NCI-H524 (cell line): ENCODE results near the gene HOMEZ.
"Not testable (repeated sequence)": the region's sequence is repeated elsewhere in the genome, so short reads cannot be mapped to it uniquely, and the experiment has no call there.

Experiments used
- DNase-seq, 2 experiments: peaks; one replicate each; lab custom pipeline; 2025; lab: John Stamatoyannopoulos, UW

The HOMEZ gene

DNA sequence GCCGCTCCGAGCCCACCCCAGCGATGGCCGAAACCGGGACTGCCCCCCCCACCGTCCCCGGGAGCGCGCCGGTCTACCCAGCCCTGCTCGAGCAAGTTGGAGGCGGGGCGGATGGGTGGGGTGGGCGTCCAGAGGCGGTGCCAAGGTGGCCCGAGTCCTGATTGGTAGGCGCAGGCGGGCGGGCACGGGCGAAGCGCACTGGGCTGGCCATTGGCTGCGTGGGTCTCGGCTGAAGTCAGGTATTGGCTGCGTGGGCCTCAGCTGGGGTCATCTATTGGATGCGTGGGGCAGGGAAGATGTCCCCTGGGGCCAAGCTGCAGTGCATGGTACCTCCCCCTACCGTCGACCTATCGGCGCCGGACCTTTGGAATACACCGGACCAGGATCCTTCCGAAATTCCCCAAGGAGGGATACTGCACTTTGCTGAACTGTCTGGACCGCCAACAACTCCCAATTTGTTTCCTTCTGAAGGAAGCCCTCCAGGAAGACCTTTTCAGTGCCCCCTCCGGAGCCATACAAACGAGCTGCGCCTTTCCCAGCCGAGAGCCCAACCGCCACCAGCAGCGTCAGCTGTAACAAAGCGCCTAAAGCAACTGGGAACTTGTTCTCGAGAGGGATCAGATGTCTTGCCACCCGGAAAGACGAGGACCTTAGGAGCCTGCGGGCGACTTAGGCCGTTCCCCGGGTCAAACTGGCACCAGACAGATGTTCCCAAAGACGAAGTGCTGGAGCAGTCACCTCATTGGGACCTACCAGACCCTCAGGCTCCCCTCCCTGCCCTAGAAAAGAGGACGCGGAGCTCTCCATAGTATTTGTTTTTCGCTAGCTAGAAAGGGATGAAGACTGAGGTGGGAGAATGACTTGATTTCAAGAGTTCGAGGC is at the start of gene HOMEZ:
Gene HOMEZ (minus strand): TSS at position 113 of the 882 bp plus-strand sequence. CDS start 180 bp downstream, outside the sequence.
- peak; percentile 99 to 100 for DNase-seq

DNA sequence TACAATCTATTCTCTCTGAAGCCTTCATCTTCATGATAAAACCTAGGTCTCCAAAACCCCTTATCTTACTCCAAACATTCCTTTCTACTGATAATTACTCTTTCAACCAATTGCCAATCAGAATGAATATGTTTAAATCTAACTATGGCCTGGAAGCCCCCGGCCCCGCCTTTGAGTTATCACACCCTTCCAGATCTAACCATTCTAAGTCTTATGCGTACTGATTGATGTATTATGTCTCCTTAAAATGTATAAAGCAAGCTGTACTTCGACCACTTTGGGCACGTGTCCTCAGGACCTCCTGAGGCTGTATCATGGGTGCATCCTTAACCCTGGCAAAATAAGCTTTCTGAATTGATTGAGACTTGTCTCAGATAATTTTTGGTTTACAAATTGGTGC is 49.7 kb upstream of the HOMEZ start:
- no peak for DNase-seq

DNA sequence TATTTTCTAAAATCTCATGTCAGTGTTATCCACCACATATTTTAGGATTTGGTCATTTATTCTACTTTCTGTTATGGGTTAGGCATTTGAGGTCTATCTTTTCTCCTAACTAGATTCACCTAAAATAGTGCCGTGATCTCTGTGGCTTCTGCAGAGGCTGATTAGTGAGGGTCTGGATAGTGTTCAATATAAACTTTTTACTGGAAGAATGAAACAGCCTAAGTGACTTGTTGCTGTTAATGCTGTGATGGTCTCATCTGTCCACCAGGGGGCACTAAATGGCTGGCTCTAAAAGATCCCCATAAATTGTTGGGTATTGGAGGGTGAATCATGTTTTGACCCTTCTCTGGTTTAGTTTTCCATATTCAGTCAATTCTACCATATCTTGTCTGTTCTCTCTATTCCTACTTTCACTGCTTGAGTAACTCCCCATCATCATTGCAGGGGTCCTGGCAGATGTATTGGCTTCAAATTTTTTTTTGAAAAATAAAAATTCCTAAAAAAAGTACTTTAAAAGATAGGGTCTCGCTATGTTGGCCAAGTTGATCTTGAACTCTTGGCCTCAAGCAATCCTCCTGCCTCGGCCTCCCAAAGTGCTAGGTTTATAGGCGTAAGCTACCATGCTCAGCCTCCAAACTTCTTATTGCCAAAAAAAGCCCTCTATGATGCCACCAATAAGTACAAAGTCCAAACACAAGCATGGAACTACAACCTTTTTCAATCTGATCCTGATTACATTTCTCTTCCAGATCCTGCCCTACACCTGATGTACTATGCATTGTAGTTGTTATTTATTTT is 42.2 kb upstream of the HOMEZ start:
- DNase-seq, result peak; percentile 70 to 88

GRCh38 chr14:23326491-23327332 is 40.8 kb upstream of the HOMEZ start:
- DNase-seq, result no peak

- not testable (repeated sequence) for DNase-seq
Measured at GRCh38 chr14:23325746-23326145, 39.8 kb upstream of the HOMEZ start.

DNA sequence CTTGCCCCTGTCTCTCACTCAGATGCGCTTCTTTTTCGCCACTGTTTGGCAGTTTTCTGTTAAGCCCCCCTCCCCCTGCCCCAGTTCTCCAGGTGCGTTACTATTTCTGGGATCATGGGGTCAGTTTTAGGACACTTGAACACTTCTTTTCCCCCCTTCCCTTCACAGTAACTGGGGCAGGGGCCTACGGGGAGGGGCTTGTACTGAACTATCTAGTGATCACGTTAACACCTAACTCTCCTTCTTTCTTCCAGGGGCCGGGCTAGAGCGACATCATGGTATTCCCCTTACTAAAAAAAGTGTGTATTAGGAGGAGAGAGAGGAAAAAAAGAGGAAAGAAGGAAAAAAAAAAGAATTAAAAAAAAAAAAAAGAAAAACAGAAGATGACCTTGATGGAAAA is 39.1 kb upstream of the HOMEZ start:
- DNase-seq, result no peak

DNA sequence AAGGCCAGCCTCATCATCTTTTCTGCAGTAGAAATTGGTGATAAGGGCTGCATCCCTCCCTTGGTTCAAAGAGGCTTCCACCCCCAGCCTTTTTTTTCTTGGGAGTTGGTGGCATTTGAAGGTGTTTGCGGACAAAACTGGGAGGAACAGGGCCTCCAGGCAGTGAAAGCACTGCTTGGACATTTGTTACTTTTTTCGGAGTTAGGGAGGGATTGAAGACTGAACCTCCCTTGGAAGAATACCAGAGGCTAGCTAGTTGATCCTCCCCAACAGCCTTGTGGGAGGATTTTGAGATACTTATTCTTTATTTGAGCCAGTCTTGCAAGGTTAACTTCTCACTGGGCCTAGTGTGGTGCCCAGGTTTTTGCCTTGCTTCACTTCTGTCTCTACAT is 38.5 kb upstream of the HOMEZ start:
- DNase-seq, result no peak

DNA sequence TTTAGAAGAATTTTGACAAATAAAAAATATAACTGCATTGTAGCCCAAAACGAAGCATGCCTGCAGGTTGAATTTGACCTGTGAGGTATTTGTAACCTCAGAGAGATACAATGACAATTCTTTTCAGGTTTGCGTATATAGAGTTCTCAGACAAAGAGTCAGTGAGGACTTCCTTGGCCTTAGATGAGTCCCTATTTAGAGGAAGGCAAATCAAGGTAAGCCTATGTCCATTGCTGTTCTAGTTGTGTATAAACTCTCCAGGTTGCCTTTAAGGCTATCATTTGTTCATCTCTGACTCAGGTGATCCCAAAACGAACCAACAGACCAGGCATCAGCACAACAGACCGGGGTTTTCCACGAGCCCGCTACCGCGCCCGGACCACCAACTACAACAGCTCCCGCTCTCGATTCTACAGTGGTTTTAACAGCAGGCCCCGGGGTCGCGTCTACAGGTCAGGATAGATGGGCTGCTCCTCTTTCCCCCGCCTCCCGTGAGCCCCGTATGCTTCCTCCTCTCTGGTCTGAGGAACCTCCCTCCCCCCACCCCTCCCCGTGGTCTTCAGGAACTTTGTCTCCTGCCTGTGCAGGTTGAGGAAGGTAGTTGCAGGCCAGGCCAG is 38.0 kb upstream of the HOMEZ start:
- DNase-seq, result no peak

GRCh38 chr14:23322568-23323517 is 36.9 kb upstream of the HOMEZ start:
- no peak for DNase-seq

- DNase-seq, result peak; percentile 42 to 56
Measured at GRCh38 chr14:23321572-23322547, 35.9 kb upstream of the HOMEZ start.

DNA sequence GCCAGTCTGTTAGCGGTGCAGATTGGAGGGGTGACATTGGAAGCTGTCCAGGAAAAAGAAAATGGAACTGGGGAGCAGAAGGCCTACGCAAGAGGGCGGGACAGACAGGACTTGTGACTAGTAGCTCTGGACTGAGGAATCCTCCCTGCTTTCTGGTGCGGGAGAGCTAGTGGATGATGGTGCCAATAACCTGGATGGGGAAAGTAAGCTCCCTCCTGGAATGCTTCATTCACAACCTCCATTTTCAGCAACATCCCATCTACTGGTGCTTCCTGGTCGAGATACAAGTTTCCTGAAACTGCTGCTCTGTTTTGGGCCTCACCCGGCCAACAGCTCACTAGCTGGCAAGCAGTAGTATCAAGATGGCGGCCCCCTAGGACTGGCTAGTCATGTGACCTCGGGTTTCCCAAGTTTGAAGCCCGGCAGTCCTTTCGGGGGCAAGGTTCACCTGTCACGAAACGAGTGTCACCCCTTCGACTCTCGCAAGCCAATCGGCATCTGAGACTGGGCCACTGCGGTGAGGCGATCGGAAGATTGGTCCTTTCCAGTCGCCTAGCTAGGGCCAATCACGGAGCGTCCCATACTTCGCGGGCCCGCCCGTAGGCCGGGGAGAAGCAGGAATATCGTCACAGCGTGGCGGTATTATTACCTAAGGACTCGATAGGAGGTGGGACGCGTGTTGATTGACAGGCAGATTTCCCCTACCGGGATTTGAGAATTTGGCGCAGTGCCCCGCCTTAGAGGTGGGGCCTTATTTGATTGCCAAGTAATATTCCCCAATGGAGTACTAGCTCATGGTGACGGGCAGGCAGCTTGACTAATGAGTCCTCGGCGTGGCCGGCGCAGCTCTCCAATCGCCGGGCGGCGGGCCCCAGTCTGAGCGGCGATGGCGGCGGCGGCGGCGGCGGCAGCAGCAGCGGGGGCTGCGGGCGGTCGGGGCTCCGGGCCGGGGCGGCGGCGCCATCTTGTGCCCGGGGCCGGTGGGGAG is 34.9 kb upstream of the HOMEZ start, which contains the start of gene PABPN1:
Gene PABPN1 (plus strand): TSS at position 874 of the 988 bp plus-strand sequence. CDS start 13 bp downstream, at position 887.
- DNase-seq, result peak; percentile 100

DNA sequence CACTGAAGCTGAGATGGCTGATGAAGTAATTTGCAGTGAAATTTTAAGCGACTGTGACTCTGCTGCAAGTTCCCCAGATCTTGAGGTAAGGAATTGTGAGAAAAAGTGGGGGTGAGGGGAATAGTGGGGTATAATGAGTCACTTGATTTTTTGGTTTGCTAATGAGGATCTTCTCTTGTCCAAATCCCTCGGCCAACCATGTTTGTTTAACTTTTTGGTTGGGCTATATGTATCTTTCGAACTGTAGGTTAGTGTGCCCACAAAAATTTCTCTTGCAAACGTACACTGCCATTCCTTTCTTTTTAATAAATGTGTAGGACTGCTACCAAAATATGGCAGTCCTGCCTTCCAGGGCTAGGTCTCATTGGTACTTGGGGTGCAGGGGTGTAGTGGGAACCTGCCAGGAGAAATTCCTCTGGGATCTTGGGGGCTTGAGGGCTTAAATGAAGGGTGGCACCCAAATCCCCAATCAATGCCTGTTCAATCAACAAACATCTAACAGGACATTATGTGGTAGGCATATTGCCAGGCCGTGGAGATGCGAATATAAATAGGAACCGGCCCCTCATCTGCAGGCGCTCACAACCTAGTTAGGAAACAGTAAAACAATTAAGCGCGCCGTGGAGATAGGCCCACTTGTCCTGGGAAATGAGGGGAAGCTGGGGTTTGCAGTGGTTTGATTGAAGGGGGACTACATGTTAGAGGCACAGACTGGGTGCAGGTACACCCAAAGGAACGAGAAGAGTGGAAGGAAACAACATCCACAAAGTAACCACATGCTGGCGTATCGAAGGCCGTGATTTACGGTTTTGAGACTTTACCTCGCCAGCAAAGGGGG is 34.0 kb upstream of the HOMEZ start:
- DNase-seq, result no peak

DNA sequence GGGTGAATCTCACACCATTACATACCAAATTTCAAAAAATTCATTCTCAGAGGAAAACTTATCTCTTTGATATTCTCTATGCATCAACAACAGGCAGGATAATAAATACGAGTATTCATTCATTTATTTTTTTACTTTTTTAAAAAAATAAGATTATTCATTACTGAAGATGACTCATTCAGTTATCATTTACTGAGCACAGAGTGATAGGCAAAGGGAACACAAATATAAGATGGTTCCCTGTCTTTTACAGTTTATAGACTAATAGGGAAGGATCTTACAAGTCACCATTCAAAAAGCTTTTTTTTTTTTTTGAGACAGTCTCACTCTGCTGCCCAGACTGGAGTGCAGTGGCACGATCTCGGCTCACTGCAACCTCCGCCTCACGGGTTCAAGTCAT is 30.4 kb upstream of the HOMEZ start:
- DNase-seq, result no peak

DNA sequence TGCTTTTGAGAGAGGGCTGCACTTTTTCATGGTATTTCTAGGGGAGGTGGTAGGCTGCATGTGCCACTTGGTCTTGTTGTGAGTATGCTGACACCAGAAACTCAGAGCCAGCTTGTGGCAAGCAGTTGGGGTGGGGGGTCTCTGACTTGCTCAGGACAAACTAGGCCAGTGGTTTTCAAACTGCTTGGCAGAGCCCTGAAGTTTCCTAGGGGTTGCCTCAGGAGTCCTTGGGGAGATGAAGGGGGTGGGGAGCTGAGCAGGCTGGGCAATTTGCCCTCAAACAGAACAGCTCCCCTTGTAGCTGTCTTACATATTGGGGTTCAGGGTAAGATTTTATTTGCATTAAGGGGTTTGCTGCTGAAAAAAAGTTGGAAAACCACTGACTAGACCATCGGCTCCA is 24.6 kb upstream of the HOMEZ start:
- no peak for DNase-seq

DNA sequence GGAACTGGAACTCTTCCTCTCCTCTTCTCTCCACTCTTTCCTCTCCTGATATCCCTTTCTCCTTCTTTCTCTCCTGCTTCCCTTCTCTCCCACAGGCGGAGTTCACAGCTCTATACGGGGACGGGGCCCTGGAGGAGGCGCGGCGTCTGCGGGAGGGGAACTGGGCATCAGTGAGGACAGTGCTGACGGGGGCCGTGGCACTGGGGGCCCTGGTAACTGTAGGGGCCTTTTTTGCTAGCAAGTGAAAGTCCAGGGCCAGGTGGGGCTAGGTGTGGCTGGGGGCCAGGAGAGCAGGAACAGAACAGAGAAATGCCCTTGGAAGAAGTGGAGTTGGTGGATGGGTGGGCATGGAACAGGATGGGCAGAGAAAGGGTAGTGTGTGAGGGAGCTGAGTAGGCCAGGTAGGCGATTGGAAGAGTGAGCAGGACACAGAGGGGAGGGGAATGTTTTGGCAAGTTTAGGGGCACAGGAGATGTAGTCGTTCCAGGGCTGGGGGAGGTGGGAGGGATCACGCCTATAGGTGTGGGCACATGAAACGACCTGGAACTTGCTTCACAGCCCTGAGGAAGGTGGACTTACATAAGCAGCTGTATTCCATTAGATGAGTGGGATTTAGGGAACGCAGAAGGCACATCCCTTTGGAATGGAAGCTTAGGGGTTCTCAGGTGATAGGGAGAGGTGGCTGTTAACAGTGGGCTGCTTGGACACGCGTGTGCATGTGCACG is 23.0 kb upstream of the HOMEZ start:
- no peak for DNase-seq
